HepG2 (cell line): ENCODE data around the gene ANKLE1. TPM values are rescaled to one million over a fixed set of nuclear protein-coding genes. Genes with fewer than 3 reads are reported as not detected.

Experiments used
- ATAC-seq: fragments of 200-7000 bp; cut with Tn5 transposase; 3 replicates; pipeline ENCODE4 v1.9.1; 2020; ENCODE audit warnings: mild to moderate bottlenecking, moderate library complexity
- BruUV-seq: library from RNA; stranded (reverse); fragments of 400-500 nt; replicated peaks from 2 replicates; lab custom pipeline; 2021; lab: Mats Ljungman, UMichigan
- CTCF ChIA-PET: fragments of 300-600 bp; formaldehyde crosslinking; extraction: SDS; loops from one replicate; lab custom pipeline; 2021; ENCODE audit warnings: low total read pairs, inconsistent platforms, low intra/inter-chr PET ratio; lab: Yijun Ruan, JAX
- POLR2A ChIA-PET: fragments of 350-600 bp; sonication (Branson Sonifier 250); formaldehyde crosslinking; loops from one replicate; lab custom pipeline; 2020; ENCODE audit warnings: antibody characterized with exemption, inconsistent platforms; lab: Yijun Ruan, JAX
- DNase-seq: peaks from one replicate; pipeline ENCODE4 v3.0.0-alpha.2; 2015; ENCODE audit warnings: low spot score
- FAIRE-seq: peaks from 3 replicates; lab custom pipeline; 2011; peaks lifted over from hg19 to GRCh38; lab: Jason Lieb, UNC
- H2AFZ ChIP-seq: one replicate; pipeline ENCODE4 v1.6.1; 2011; ENCODE audit warnings: low read length, inconsistent platforms
- H3K27ac ChIP-seq: fragments of 300-600 bp; 3 replicates; pipeline ENCODE4 v1.8.0; 2011; ENCODE audit warnings: mixed run types, mild to moderate bottlenecking, mixed read lengths, low read length, inconsistent platforms; ENCODE audit not compliant: insufficient read depth; ENCODE audit errors: extremely low read length
- H3K27me3 ChIP-seq, 2 experiments: fragments of 200-600 bp in 1 of 2; 2 replicates in 1 of 2; 3 replicates in 1 of 2; pipeline versions ENCODE4 v1.6.0 to v1.8.0; 2011; ENCODE audit warnings: low read length in 2 of 2, mild to moderate bottlenecking in 2 of 2, moderate library complexity in 2 of 2, inconsistent platforms in 1 of 2; ENCODE audit not compliant: insufficient read depth in 2 of 2, control insufficient read depth in 1 of 2
- H3K36me3 ChIP-seq, 2 experiments: fragments of 200-600 bp in 1 of 2; replicated peaks in 1 of 2; 2 replicates in 1 of 2; 3 replicates in 1 of 2; pipeline versions ENCODE4 v1.5.1 to v1.8.0; 2011; ENCODE audit warnings: low read length in 2 of 2, inconsistent platforms in 1 of 2; ENCODE audit not compliant: insufficient read depth in 2 of 2, control insufficient read depth in 1 of 2
- H3K4me1 ChIP-seq: 2 replicates; pipeline ENCODE4 v1.5.1; 2012; ENCODE audit warnings: low read length, inconsistent platforms; ENCODE audit not compliant: insufficient read depth
- H3K4me2 ChIP-seq: 2 replicates; pipeline ENCODE4 v1.6.0; 2011; ENCODE audit warnings: low read depth, low read length, inconsistent platforms
- H3K4me3 ChIP-seq, 3 experiments: fragments of 200-600 bp in 1 of 3; sonication (generic), shearing (Covaris generic) in 1 of 3; replicated peaks in 1 of 3; 2 replicates each; pipeline ENCODE4 v1.5.1; 2011 to 2016; ENCODE audit warnings: low read length in 3 of 3, inconsistent platforms in 2 of 3, low read depth in 2 of 3, mild to moderate bottlenecking in 2 of 3, control low read depth in 1 of 3, mixed read lengths in 1 of 3; ENCODE audit not compliant: insufficient read depth in 1 of 3
- H3K79me2 ChIP-seq: one replicate; pipeline ENCODE4 v1.6.1; 2011; ENCODE audit warnings: low read length, inconsistent platforms; ENCODE audit not compliant: insufficient read depth
- H3K9ac ChIP-seq: 2 replicates; pipeline ENCODE4 v1.6.0; 2011; ENCODE audit warnings: mild to moderate bottlenecking, low read depth, low read length, inconsistent platforms; ENCODE audit not compliant: insufficient read depth
- H3K9me3 ChIP-seq: 2 replicates; pipeline ENCODE4 v1.5.1; 2012; ENCODE audit warnings: mild to moderate bottlenecking, low read length
- H4K20me1 ChIP-seq: 2 replicates; pipeline ENCODE4 v1.6.0; 2011; ENCODE audit warnings: inconsistent platforms, mild to moderate bottlenecking, low read length, moderate library complexity; ENCODE audit not compliant: insufficient read depth
- HDAC2 ChIP-seq: sonication (generic); formaldehyde crosslinking; IDR thresholded peaks from 2 replicates; pipeline ENCODE4 v1.4.0; 2020; ENCODE audit warnings: missing genetic modification reagents
- KLF9 ChIP-seq: IDR thresholded peaks from 2 replicates; pipeline ENCODE4 v1.6.1; 2016; ENCODE audit warnings: low read depth
- NCOA5 ChIP-seq: sonication (generic); formaldehyde crosslinking; IDR thresholded peaks from 2 replicates; pipeline ENCODE4 v1.4.0; 2020; ENCODE audit warnings: missing genetic modification reagents
- NONO ChIP-seq, 2 experiments: fragments of 450-650 bp in 1 of 2; sonication (generic) in 1 of 2; formaldehyde crosslinking in 1 of 2; IDR thresholded peaks in 1 of 2; conservative IDR thresholded peaks in 1 of 2; 2 replicates each; pipeline versions ENCODE4 v1.6.1 to v1.8.0; 2017 to 2022; ENCODE audit warnings: mild to moderate bottlenecking in 1 of 2, missing genetic modification reagents in 1 of 2, moderate library complexity in 1 of 2
- SRY ChIP-seq: sonication (generic); formaldehyde crosslinking; IDR thresholded peaks from 2 replicates; pipeline ENCODE4 v1.8.0; 2022; ENCODE audit warnings: mild to moderate bottlenecking, missing genetic modification reagents
- ZBTB26 ChIP-seq: IDR thresholded peaks from 2 replicates; pipeline ENCODE4 v1.6.1; 2016; ENCODE audit warnings: missing compliant biosample characterization, missing genetic modification reagents, borderline replicate concordance
- ZFX ChIP-seq: sonication (generic); formaldehyde crosslinking; IDR thresholded peaks from 2 replicates; pipeline ENCODE4 v1.4.0; 2020; ENCODE audit warnings: mild to moderate bottlenecking, low read depth, missing genetic modification reagents, moderate library complexity
- ZNF510 ChIP-seq: sonication (generic); formaldehyde crosslinking; IDR thresholded peaks from 2 replicates; pipeline ENCODE4 v1.4.0; 2020; ENCODE audit warnings: low read depth, mild to moderate bottlenecking, missing genetic modification reagents
- ZNF780A ChIP-seq: sonication (generic); formaldehyde crosslinking; IDR thresholded peaks from 2 replicates; pipeline ENCODE4 v1.8.0; 2022; ENCODE audit warnings: mild to moderate bottlenecking, missing genetic modification reagents, moderate library complexity
- WGBS: methylation state at CpG from one replicate; pipeline ENCODE4 v1.1.6; 2017; ENCODE audit warnings: low lambda C conversion rate; 5-methylcytosine and 5-hydroxymethylcytosine counted together
- in situ Hi-C: cut with HindIII; loops from 2 replicates; pipeline ENCODE4 v1.10.0; 2017; ENCODE audit warnings: low pct_unique_long_range_greater_than_20kb; ENCODE audit not compliant: extremely low pct_ligation_motif_present
- intact Hi-C: fragments of 100-400 bp; cut with micrococcal nuclease; formaldehyde crosslinking; loops from one replicate; pipeline ENCODE4 v1.10.0; 2022; ENCODE audit not compliant: unreplicated experiment
- polyA plus RNA-seq, 8 experiments: library from polyadenylated mRNA; depleted of rRNA in 3 of 8; stranded (reverse) in 7 of 8; unstranded in 1 of 8; fragments of >200 nt; fragmentation: Illumina TruSeq in 4 of 8; extraction: Trizol in 4 of 8; gene quantifications; 2 replicates each; pipeline versions ENCODE4 v1.2.1 to v1.2.3, GENCODE V29; 2011 to 2016; ENCODE audit warnings: low read depth in 4 of 8, missing spikeins in 1 of 8, mixed read lengths in 1 of 8; ENCODE audit not compliant: insufficient read depth in 1 of 8
- total RNA-seq, 5 experiments: library from RNA; depleted of rRNA; stranded (reverse); fragments of >200 nt; fragmentation: Illumina TruSeq; extraction: Trizol; gene quantifications; 2 replicates each; pipeline ENCODE4 v1.2.3, GENCODE V29; 2016; ENCODE audit warnings: low read depth in 1 of 5
- TF ChIP-seq, protein P1 (sequence below): sonication (generic); formaldehyde crosslinking; IDR thresholded peaks from 2 replicates; pipeline ENCODE4 v1.4.0; 2020; ENCODE audit warnings: missing genetic modification reagents
- TF ChIP-seq, protein P2 (sequence below): sonication (generic); formaldehyde crosslinking; IDR thresholded peaks from 2 replicates; pipeline ENCODE4 v1.4.0; 2020; ENCODE audit warnings: missing genetic modification reagents

ANKLE1 gene
- total and polyA plus RNA-seq, 2 of the 13 experiments (the other 11 are each of a cell fraction or from before 2014, with no cell fraction given): 0.69 to 1.5 TPM

DNA sequence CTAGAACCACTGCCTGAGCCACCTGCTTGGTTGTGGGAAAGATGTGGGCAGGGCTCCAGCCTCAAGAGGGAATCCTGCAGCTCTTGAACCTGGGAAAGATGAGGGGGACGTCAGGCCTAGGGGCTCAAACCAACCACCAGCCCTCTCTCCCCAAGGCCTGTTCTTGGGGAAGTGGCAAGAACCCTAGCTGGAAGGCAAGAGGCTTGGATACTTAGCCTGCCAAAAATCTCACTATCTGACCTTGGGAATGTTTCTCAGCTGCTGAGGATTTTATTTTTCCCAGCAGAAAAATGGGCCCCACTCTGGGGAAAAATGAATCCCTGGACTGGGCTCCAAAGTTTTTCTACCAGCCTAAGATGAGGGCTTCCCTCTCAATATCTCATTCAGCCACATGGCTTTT is 21.8 kb upstream of the ANKLE1 start:
- WGBS: 17% methylated on average over 1 of the region's 1 CpG
- TF ChIP-seq, protein P1, sequence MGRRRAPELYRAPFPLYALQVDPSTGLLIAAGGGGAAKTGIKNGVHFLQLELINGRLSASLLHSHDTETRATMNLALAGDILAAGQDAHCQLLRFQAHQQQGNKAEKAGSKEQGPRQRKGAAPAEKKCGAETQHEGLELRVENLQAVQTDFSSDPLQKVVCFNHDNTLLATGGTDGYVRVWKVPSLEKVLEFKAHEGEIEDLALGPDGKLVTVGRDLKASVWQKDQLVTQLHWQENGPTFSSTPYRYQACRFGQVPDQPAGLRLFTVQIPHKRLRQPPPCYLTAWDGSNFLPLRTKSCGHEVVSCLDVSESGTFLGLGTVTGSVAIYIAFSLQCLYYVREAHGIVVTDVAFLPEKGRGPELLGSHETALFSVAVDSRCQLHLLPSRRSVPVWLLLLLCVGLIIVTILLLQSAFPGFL: no peak
- TF ChIP-seq NONO (IDR thresholded peaks at IDR 0.05): no peak
- no peak for TF ChIP-seq NONO (CRISPR knock-in tag; conservative IDR thresholded peaks at IDR 0.05)
- TF ChIP-seq SRY (CRISPR knock-in tag): no peak
- TF ChIP-seq, protein P2, sequence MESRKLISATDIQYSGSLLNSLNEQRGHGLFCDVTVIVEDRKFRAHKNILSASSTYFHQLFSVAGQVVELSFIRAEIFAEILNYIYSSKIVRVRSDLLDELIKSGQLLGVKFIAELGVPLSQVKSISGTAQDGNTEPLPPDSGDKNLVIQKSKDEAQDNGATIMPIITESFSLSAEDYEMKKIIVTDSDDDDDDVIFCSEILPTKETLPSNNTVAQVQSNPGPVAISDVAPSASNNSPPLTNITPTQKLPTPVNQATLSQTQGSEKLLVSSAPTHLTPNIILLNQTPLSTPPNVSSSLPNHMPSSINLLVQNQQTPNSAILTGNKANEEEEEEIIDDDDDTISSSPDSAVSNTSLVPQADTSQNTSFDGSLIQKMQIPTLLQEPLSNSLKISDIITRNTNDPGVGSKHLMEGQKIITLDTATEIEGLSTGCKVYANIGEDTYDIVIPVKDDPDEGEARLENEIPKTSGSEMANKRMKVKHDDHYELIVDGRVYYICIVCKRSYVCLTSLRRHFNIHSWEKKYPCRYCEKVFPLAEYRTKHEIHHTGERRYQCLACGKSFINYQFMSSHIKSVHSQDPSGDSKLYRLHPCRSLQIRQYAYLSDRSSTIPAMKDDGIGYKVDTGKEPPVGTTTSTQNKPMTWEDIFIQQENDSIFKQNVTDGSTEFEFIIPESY: no peak
- no peak for TF ChIP-seq ZNF780A (CRISPR knock-in tag)
- TF ChIP-seq HDAC2 (CRISPR knock-in tag): no peak
- no peak for TF ChIP-seq KLF9 (CRISPR knock-in tag)
- no peak for TF ChIP-seq ZNF510 (CRISPR knock-in tag)
- no peak for TF ChIP-seq ZBTB26
- TF ChIP-seq ZFX: no peak
- TF ChIP-seq NCOA5 (CRISPR knock-in tag): no peak
- Histone ChIP-seq H3K27me3 (no peaks in the 10 kb centered on the region), H3K27ac (no peak overlapping the region), H3K4me2 (no peak overlapping the region), H3K9ac (no peak overlapping the region), H3K4me1 (peaks cover 67% of the 10 kb centered on the region), H3K36me3 (no peaks in the 10 kb centered on the region), H3K4me3 (no peak overlapping the region), H3K9me3 (no peaks in the 10 kb centered on the region), H2AFZ (no peak overlapping the region), H4K20me1 (no peaks in the 10 kb centered on the region), H3K79me2 (no peaks in the 10 kb centered on the region)
- FAIRE-seq (no peak), ATAC-seq (no peak), DNase-seq (no peak)
- ChIA-PET CTCF (interaction anchor here (1.3 kb wide), 1 partner anchor 55 kb away, joined by 6 read pairs; no protein-coding TSS in a partner anchor), POLR2A (interaction anchor here (2.0 to 3.2 kb wide), 4 partner anchors 11 to 45 kb away, joined by 8 to 18 read pairs (median 10); partner anchors contain the start of gene USE1)
- in situ Hi-C loops (no loop called here), intact Hi-C loops (loop anchor here (2.0 kb wide), 1 partner anchor 13 kb away; no protein-coding TSS in a partner anchor)
- BruUV-seq: no TSS peak
